ENCODE results near the gene OLA1.

GRCh38 chr2:174149530-174149929 is 98.8 kb downstream of the OLA1 start:
- TF ChIP-seq ZNF274 (IDR thresholded peaks at IDR 0.05; ENCODE audit: low read depth, low read length) (no peak), YY1 (IDR thresholded peaks at IDR 0.05; ENCODE audit: insufficient read depth, insufficient read length) (no peak)
